ENCODE results near the gene MTMR2.

MTMR2 gene
- total RNA-seq = 22.8 to 82.2 (median 46.3) reads per million in 9 experiments

DNA sequence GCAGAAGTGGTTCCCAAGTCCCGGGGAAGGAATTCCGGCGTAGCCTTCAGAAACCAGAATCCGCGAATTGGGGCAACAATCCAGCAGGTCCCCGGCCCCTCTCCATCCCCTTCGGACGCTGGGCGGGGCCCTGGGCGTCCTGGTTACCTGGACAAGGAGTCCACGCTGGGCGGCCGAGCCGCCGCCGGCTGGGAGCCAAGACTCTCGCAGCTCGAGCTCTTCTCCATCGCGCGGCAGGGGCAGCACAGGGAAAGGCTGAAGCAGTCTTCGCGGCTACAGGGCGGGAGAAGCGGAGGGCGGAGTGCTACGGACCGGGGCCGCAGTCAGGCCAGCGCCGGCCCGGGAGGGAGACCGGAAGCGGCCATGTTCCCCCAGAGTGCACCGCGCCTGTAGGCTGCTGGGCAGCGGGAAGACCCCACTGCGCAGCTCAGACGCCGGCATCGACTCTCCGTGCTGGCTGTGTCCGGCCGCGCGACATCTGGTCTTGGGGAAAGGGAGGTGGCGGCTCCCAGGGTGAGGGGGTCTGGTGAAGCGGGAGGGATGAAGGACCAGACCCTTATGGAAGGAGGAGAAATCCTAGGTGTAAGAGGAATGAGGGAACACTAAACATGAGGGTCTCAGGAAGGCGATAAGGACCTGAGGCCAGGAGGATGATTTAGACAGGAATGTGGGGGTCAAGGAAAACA is at the start of gene MTMR2:
TSS of gene MTMR2 (minus strand) at position 380 of the 686 bp plus-strand sequence. CDS start at position 227, 153 bp downstream.
- DNase-seq (peak; percentile 18 to 30 (median 23)), ATAC-seq (replicated peaks) (peak; percentile 80)
- Mint-ChIP-seq H3K4me1 (ENCODE audit: low read depth in 2 of 2) (peaks cover 15 to 31% of the 10 kb centered on the region in 2 donors), H3K27me3 (peaks cover 5 to 20% of the 10 kb centered on the region in 2 donors), H3K4me3 (peak within 1 kb of the TSS; percentile 88 to 95), H3K36me3 (ENCODE audit: insufficient read depth) (peaks cover 4% of the 10 kb centered on the region), H3K9me3 (no peaks in the 10 kb centered on the region), H3K27ac (peak within 1 kb of the TSS; percentile 91 to 99)

DNA sequence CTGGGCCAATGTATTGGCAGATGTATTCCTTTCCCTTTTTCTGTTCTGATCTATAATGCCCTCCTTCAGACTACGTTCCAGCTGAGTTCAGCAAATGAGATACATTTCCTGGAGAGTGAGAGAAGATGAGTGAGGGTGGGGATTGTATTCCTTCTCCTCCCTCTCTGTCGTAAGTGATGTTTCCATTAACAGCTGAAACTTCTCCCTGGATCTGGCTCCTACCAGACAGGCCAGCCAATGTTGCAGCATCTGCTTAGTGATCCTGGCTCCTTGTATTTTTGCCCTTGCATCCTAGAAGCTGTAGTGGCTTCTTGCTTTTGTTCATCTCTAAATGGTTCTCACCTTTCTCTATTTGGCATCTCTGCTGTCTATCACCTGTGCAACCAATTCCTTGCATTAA is 48.2 kb upstream of the MTMR2 start:
- DNase-seq (no peak), ATAC-seq (replicated peaks) (no peak)
- Mint-ChIP-seq H3K9me3 (no peaks in the 10 kb centered on the region), H3K4me1 (ENCODE audit: low read depth in 2 of 2) (no peaks in the 10 kb centered on the region), H3K27ac (no peak overlapping the region), H3K36me3 (ENCODE audit: insufficient read depth) (peaks cover 3% of the 10 kb centered on the region), H3K27me3 (no peaks in the 10 kb centered on the region), H3K4me3 (no peak overlapping the region)

DNA sequence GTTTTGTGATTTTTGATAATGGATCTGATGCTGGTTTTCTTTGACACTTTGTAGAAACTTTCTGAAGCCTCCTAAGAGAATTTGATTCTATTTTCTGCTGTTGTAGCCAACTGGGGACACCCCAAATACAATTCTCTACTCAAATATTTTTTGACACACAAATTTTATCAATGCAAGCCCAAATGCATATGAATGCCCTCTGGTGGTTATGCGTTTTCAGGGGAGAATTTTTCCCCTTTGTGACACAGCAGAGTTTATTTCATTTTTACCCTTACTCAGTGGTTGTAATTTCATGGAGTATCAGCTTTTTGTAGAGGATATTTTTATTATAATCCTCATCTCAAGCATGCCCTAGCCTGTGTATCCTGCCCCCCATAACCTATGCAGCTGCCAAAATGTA is 44.7 kb upstream of the MTMR2 start:
- Mint-ChIP-seq H3K4me1 (ENCODE audit: low read depth in 2 of 2) (no peaks in the 10 kb centered on the region), H3K4me3 (no peak overlapping the region), H3K27me3 (no peaks in the 10 kb centered on the region), H3K36me3 (ENCODE audit: insufficient read depth) (no peaks in the 10 kb centered on the region), H3K9me3 (no peaks in the 10 kb centered on the region), H3K27ac (no peak overlapping the region)
- DNase-seq (no peak), ATAC-seq (replicated peaks) (no peak)

DNA sequence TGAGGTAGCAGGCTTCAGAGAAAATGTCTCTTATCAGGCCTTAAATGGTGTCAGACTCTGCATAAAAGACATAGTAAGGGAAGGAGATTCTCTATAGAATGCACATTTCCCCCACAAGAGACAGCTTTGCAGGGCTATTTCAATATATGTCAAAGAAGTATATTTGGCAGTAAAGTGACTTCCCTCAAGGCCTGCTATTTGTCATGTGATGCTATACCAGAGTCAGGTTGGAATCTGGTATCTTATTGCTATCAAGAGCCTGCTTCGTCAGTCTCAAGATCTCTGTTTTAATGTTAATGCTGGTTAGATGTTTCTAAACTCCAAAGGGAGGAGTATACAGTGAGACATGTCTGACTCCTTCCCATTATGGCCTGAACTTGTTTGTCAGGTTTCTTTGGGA is 40.4 kb upstream of the MTMR2 start:
- no peaks in the 10 kb centered on the region for H3K27me3 Mint-ChIP-seq
- ATAC-seq (replicated peaks) = no peak
- H3K4me3 Mint-ChIP-seq = no peak overlapping the region
- no peaks in the 10 kb centered on the region for H3K36me3 Mint-ChIP-seq (ENCODE audit: insufficient read depth)
- DNase-seq = no peak
- H3K4me1 Mint-ChIP-seq (ENCODE audit: low read depth in 2 of 2) = no peaks in the 10 kb centered on the region
- H3K9me3 Mint-ChIP-seq = no peaks in the 10 kb centered on the region
- H3K27ac Mint-ChIP-seq = no peak overlapping the region

DNA sequence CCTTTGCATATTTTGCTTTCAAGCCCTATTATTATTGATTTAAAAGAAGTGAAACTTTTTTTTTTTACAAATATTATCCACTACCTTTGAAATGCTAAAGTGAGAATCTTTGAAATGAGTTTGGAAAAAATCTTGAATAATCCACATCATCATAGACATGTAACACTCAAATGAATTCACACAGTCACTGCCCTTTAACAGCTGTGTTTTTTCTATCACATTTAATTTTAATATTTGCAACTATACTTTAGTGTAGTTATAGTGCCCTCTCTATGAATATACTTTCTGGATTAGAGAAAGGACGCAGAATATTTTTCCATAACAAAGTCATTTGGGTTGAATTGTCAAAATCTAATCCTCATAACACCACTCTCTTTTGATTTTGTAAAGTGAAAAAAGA is 37.9 kb upstream of the MTMR2 start:
- DNase-seq = no peak
- H3K4me1 Mint-ChIP-seq (ENCODE audit: low read depth in 2 of 2) = no peaks in the 10 kb centered on the region
- ATAC-seq (replicated peaks) = no peak
- H3K36me3 Mint-ChIP-seq (ENCODE audit: insufficient read depth) = no peaks in the 10 kb centered on the region
- H3K27me3 Mint-ChIP-seq = no peaks in the 10 kb centered on the region
- no peak overlapping the region for H3K4me3 Mint-ChIP-seq
- no peaks in the 10 kb centered on the region for H3K9me3 Mint-ChIP-seq
- H3K27ac Mint-ChIP-seq = no peak overlapping the region

DNA sequence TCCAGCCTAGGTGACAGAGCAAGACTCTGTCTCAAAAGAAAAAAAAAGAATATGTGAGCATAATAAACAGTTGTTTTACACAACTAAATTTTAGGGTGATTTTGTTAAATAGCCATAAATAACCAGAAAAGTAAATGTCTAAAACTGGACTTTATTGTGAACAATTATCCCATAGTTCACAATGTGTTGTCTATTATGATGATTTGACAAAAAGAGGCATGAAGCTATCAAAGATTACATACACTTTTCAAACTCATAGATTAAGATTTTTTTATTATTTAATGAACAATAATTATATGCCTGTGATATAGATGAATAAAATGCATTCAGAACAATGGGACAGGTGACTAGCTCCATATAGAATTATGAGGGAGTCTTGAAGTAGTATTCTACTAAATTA is 27.0 kb upstream of the MTMR2 start:
- no peak for DNase-seq
- ATAC-seq (replicated peaks) = no peak
- H3K9me3 Mint-ChIP-seq = no peaks in the 10 kb centered on the region
- H3K4me3 Mint-ChIP-seq = no peak overlapping the region
- no peaks in the 10 kb centered on the region for H3K4me1 Mint-ChIP-seq (ENCODE audit: low read depth in 2 of 2)
- no peak overlapping the region for H3K27ac Mint-ChIP-seq
- H3K27me3 Mint-ChIP-seq = peaks cover 0 to 6% of the 10 kb centered on the region in 2 donors
- H3K36me3 Mint-ChIP-seq (ENCODE audit: insufficient read depth) = no peaks in the 10 kb centered on the region

DNA sequence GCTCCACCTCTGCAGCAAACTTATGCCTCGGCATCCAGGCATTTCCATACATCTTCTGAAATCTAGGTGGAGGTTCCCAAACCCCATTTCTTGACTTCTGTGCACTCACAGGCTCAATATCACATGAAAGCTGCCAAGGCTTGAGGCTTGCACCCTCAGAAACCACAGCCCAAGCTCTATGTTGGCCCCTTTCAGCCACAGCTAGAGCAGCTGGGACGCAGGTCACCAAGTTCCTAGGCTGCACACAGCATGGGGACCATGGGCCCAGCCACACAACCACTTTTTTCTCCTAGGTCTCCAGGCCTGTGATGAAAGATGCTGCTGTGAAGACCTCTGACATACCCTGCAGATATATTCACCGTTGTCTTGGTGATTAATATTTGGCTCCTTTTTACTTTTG is 24.7 kb upstream of the MTMR2 start:
- H3K9me3 Mint-ChIP-seq = no peaks in the 10 kb centered on the region
- H3K4me3 Mint-ChIP-seq = no peak overlapping the region
- ATAC-seq (replicated peaks) (no peak), DNase-seq (no peak)
- H3K27ac Mint-ChIP-seq = no peak overlapping the region
- H3K4me1 Mint-ChIP-seq (ENCODE audit: low read depth in 2 of 2) = no peaks in the 10 kb centered on the region
- no peaks in the 10 kb centered on the region for H3K36me3 Mint-ChIP-seq (ENCODE audit: insufficient read depth)
- H3K27me3 Mint-ChIP-seq = peaks cover 0 to 6% of the 10 kb centered on the region in 2 donors

DNA sequence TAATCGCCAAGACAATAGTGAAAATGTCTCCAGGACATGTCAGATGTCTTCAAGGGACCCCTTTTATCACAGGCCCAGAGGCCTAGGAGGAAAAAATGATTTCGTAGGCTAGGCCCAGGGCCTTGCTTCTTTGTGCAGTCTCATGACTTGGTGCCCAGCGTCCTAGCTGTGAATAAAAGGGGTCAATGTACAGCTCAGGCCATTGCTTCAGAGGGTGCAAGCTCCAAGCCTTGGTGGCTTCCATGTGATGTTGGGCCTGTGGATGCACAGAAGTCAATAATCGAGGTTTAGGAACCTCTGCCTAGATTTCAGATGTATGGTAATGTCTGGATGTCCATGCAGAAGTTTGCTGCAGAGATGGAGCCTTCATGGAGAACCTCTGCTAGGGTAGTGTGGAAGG is 20.7 kb upstream of the MTMR2 start:
- ATAC-seq (replicated peaks) (no peak), DNase-seq (no peak)
- Mint-ChIP-seq H3K27ac (no peak overlapping the region), H3K4me1 (ENCODE audit: low read depth in 2 of 2) (no peaks in the 10 kb centered on the region), H3K27me3 (peaks cover 0 to 6% of the 10 kb centered on the region in 2 donors), H3K4me3 (no peak overlapping the region), H3K9me3 (no peaks in the 10 kb centered on the region), H3K36me3 (ENCODE audit: insufficient read depth) (no peaks in the 10 kb centered on the region)

DNA sequence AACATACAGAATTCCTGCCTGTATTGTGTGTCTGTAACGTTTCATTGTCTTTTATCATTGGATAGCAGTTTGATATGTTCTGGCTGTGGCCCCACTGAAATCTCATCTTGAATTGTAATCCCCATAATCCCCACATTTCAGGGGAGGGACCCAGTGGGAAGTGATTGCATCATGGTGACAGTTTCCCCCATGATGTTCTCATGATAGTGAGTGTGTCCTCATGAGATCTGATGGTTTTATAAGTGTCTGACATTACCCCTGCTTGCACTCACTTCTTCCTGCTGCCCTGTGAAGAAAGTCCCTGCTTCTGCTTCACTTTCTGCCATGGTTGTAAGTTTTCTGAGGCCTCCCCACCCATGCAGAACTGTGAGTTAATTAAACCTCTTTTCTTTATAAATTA is 19.6 kb upstream of the MTMR2 start:
- no peak for DNase-seq
- ATAC-seq (replicated peaks) = no peak
- Mint-ChIP-seq H3K4me3 (no peak overlapping the region), H3K4me1 (ENCODE audit: low read depth in 2 of 2) (no peaks in the 10 kb centered on the region), H3K27ac (no peak overlapping the region), H3K9me3 (no peaks in the 10 kb centered on the region), H3K27me3 (no peaks in the 10 kb centered on the region), H3K36me3 (ENCODE audit: insufficient read depth) (peaks cover 2% of the 10 kb centered on the region)

DNA sequence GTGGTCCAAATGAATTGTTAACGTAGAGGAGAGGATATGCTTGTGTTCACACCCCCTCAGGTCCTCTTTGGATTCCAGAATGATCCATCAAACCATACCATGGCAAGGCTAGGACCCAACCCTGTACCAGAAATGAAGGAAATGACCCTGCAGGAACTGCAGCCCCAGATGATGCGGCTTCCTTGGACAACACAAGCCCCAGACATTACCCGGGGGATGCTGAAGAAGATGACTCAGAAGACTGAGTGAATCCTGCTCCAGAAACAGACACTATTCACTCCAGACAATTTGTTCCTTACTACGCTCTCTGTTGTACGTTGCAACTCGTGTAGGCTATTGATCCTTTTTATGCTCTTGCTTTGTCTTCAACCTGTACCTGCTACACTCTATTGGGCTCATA is 15.2 kb upstream of the MTMR2 start:
- Mint-ChIP-seq H3K27ac (no peak overlapping the region), H3K4me1 (ENCODE audit: low read depth in 2 of 2) (no peaks in the 10 kb centered on the region), H3K4me3 (no peak overlapping the region), H3K27me3 (peaks cover 0 to 14% of the 10 kb centered on the region in 2 donors), H3K36me3 (ENCODE audit: insufficient read depth) (peaks cover 5% of the 10 kb centered on the region), H3K9me3 (no peaks in the 10 kb centered on the region)
- ATAC-seq (replicated peaks) (no peak), DNase-seq (no peak)

DNA sequence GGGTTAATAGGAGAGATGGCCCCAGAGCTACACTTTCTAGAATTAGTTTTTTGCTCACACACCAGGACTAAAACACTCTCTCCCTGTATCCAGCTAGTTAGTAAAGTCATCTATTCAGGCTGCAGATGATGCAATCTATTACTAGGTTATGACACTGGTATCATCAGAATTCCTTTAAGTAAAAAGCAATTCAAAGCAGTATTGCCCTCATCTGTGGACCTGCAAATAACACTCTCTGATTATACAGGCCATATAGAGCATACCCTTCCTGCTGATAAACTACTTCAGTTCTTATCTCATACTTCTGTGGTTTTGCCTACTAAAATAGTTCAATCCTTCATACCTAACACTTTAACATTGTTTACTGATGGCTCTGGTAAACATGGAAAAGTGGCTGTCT is 13.5 kb upstream of the MTMR2 start:
- Mint-ChIP-seq H3K4me1 (ENCODE audit: low read depth in 2 of 2) (no peaks in the 10 kb centered on the region), H3K27ac (no peak overlapping the region), H3K36me3 (ENCODE audit: insufficient read depth) (peaks cover 5% of the 10 kb centered on the region), H3K27me3 (peaks cover 0 to 20% of the 10 kb centered on the region in 2 donors), H3K9me3 (no peaks in the 10 kb centered on the region), H3K4me3 (no peak overlapping the region)
- ATAC-seq (replicated peaks) (no peak), DNase-seq (no peak)

DNA sequence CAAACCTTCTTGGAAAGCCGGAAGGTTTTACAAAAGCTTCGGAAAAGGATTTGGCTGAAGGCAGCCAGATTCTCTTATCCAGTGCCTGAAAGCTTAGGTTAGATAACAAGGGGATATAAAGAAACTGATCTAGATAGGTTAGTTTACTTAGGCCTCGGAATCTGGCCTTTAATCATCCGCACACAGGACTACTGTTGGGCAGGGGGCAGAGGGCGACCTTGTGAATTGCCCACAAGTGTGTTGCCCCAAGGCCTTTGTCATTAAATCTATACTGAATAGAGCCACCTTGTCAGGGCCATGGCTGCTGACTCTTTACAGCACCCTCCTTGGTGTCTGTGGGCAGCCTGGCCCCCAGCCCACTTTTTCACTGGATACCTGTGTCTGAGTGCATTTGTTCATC is 9.7 kb upstream of the MTMR2 start:
- Mint-ChIP-seq H3K4me1 (ENCODE audit: low read depth in 2 of 2) (no peaks in the 10 kb centered on the region), H3K36me3 (ENCODE audit: insufficient read depth) (peaks cover 3% of the 10 kb centered on the region), H3K9me3 (peaks cover 6 to 9% of the 10 kb centered on the region in 2 donors), H3K27me3 (peaks cover 12 to 32% of the 10 kb centered on the region in 2 donors), H3K4me3 (no peak overlapping the region), H3K27ac (no peak overlapping the region)
- DNase-seq (no peak), ATAC-seq (replicated peaks) (no peak)

DNA sequence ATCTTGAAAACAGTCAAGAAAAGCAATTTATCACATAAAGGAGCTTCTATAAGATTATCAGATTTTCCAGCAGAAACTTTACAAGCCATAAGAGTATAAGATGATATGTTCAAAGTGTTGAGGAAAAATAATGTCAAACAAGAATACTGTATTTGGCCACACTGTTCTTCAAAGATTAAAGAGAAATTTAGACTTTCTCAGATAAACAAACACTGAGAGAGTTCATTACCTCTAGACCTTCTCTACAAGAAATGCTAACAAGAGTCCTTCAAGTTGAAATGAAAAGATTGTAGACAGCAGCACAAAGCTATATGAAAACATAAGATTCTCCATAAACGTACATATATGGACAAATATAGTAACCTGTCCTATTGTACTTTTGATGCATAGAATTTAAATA is 8.0 kb upstream of the MTMR2 start:
- H3K27ac Mint-ChIP-seq = no peak overlapping the region
- DNase-seq = no peak
- peaks cover 6 to 9% of the 10 kb centered on the region in 2 donors for H3K9me3 Mint-ChIP-seq
- H3K27me3 Mint-ChIP-seq = peaks cover 13 to 41% of the 10 kb centered on the region in 2 donors
- ATAC-seq (replicated peaks) = no peak
- H3K36me3 Mint-ChIP-seq (ENCODE audit: insufficient read depth) = peaks cover 3% of the 10 kb centered on the region
- H3K4me1 Mint-ChIP-seq (ENCODE audit: low read depth in 2 of 2) = no peaks in the 10 kb centered on the region
- no peak overlapping the region for H3K4me3 Mint-ChIP-seq

DNA sequence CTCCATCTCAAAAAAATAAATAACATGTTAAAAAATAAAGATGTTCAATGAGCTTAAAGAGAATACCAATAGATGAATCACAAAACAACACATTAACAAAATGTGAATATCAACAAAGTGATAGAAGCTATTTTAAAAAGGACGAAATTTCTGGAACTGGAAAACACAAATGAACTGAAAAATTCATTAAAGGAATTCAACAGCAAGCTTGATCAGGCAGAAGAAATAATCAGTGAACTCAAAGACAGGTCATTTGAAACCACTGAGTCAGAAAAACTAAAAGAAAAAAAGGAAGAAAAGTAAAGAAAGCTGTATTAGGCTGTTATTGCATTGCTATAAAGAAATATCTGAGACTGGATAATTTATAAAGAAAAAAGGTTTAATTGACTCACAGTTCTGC is 7.0 kb upstream of the MTMR2 start:
- Mint-ChIP-seq H3K27ac (no peak overlapping the region), H3K9me3 (peaks cover 6 to 9% of the 10 kb centered on the region in 2 donors), H3K36me3 (ENCODE audit: insufficient read depth) (no peaks in the 10 kb centered on the region), H3K4me1 (ENCODE audit: low read depth in 2 of 2) (no peaks in the 10 kb centered on the region), H3K27me3 (peaks cover 17 to 45% of the 10 kb centered on the region in 2 donors), H3K4me3 (no peak overlapping the region)
- DNase-seq = no peak
- ATAC-seq (replicated peaks) = no peak
